ENCODE data around the gene METRNL.
"Not testable (repeated sequence)": the region's sequence is repeated elsewhere in the genome, so short reads cannot be mapped to it uniquely, and the experiment has no call there.

METRNL gene

GRCh38 chr17:83052241-83052564, 27.2 kb upstream of the METRNL start:
- no peak for DNase-seq (ENCODE audit: low read depth)

DNA sequence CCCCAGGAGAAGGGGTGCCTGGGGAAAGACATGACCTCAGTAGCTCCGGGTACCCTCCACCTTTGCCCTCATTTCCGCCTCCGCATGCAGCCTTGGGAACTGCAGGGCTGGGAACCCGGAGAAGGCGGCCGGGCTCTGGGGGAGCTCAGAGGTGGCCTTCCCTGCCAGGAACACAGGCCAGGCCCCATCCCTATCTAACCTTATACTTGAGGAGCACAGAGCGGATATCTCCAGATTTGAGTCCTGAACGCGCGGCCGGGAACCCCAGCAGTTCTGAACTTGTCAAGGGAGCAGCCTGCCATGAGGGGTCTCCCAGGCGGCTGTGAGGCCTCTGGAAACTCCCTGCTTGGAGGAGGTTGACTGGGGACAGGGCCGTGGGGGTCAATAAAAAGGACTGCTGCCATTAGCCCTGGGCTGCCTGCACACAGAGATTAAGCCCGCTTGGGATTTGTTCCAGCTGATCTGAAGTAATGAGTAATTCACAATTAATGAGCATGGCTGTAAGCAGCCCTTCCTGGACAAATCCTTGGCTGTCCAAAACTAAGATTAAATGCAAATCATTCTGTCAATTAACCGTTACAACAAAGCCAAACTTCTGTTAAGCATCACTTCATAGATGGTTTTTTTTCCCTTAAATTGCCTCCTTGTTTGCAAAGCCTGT, 26.3 kb upstream of the METRNL start:
- no peak for DNase-seq (ENCODE audit: low read depth)

GRCh38 chr17:83053739-83054451, 25.5 kb upstream of the METRNL start:
- DNase-seq (ENCODE audit: low read depth) = no peak

DNA sequence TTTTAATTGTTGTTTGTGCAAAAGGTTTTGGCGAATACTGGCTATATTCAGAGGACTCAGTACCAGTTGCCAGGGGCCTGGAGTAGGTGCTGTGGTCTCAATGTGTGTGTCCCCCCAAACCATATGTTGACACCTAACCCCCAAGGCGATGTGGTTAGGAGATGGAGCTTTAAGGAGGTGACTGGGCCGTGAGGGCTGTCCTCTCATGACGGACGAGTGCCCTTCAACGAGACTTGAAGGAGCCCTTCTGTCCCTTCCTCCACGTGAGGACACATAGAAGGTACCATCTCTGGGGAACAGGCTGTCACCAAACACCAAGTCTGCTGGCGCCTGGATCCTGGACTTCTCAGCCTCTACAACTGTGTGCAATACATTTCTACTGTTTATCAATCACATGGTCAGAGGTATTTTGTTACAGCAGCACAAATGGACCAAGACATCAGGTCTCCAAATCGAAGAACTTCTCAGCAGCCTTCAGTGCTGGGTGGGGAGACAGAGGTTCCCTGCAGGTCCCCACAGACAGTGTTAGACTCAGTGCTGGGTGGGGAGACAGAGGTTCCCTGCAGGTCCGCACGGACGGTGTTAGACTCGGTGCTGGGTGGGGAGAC, 24.8 kb upstream of the METRNL start:
- DNase-seq (ENCODE audit: low read depth) = no peak

GRCh38 chr17:83055176-83055575, 24.2 kb upstream of the METRNL start:
- not testable (repeated sequence) for DNase-seq (ENCODE audit: low read depth)

- no peak for DNase-seq (ENCODE audit: low read depth)
These were observed 23.4 kb upstream of the METRNL start for GRCh38 chr17:83055911-83056582.

- no peak for DNase-seq (ENCODE audit: low read depth)
These were observed 22.6 kb upstream of the METRNL start for GRCh38 chr17:83056583-83057396.

DNA sequence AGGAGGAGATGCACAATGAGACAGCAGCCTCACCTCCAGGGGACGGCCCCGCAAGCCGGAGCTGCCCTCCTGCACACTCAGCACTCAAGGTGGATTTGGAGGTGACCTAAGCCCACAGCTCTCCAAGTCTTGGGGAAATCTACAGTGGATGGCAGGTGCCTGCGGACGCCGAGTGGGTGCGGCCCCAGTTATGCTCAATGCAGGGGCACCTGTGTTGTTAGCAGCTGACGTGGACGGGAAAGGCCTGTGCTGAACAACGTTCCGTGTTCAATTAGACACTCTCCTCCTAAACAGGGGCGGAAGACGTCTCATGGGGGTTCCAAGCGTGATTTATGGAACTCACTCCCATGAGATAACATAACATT, 22.0 kb upstream of the METRNL start:
- DNase-seq (ENCODE audit: low read depth) = no peak

DNA sequence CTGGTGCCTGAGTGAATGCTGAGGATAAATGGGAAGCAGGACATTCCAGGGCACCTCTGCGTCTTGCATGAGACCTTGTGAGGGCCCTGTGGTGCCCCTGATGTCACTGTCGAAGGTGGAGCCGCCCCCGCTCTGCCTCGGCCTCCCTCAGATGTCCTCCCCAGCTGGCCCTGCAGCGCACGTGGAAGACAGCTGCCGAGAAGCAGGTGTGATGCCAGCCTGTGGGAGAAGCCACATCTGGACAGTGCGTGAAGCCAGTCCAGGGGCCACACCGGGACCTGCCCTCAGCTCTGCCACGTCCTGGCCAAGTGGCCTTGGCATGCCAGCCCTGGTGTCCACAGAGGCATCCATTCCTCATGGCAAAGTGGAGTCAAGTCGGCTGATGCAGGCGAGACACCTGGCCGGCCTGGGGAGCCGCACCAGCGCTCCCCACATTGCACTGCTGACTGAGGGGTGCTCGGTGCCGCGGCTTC, 21.6 kb upstream of the METRNL start:
- no peak for DNase-seq (ENCODE audit: low read depth)

DNA sequence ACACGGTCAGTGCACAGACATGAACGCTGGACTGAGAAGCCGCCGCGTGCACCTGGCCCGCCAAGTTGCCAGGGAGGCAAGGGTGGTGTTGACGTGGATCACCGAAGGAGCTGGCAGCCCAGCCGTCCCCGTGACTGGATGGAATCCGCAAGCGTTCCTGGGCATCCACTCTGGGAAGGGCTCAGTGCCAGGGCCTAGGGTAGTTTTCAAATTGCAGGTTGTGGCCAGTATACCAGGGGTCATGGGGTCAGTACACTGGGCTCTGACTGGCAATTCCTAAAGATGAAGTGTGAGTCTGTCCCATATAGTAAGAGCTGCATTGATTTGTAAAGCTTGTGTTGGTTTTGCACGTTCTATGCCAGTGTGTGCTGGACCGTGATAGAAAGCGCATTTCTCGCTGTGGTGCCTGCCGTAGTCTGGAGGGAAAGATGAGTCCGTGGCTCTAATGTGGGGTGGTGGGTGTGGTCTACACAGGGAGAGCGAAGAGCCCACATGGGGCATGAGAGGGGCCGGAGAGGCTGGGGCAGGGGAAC, 21.1 kb upstream of the METRNL start:
- no peak for DNase-seq (ENCODE audit: low read depth)

- DNase-seq (ENCODE audit: low read depth) = no peak
These were observed 17.8 kb upstream of the METRNL start for GRCh38 chr17:83061586-83061985.

- no peak for DNase-seq (ENCODE audit: low read depth)
These were observed 17.2 kb upstream of the METRNL start for GRCh38 chr17:83062011-83062817.

DNA sequence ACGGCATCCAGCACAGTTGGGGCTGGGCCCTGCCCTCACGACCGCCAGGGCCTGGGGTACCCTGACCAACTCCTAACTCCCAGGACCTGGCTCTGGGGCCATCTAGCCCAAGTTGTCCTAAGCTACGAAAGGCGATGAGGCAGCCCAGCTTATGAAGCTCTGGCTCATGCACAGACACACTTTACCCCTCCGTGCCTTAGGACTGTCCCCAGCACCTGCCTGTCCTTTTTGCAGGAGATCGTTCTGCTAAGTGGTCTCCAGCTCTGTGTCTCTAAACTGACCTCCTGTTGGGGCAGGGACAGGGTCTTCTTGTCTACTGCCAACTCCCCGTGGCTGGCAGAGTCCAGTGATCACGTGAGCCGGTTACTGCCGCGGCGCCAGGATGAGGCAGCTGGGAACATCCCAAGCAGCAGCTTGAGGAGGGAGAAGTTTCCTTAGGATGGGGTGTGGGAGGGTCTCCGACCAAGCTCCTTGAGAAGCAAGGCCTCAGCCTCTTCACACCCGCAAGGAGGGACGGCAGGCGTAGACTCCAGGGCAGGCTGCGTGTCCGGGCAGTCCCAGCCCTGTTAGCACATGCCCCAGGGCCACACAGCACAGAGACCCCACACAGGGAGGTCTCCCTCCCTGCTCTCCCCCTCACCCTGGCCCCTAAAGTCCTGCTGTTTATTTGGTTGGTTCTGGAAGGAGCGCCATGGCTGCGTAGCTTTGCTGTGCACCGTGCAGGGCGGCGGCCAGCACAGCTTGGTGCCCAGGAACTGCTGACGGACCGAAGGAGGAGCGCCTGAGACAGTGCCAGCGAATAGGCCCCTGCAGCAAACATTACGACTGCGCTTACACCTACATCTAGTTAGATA, 16.4 kb upstream of the METRNL start:
- DNase-seq (ENCODE audit: low read depth) = no peak

DNA sequence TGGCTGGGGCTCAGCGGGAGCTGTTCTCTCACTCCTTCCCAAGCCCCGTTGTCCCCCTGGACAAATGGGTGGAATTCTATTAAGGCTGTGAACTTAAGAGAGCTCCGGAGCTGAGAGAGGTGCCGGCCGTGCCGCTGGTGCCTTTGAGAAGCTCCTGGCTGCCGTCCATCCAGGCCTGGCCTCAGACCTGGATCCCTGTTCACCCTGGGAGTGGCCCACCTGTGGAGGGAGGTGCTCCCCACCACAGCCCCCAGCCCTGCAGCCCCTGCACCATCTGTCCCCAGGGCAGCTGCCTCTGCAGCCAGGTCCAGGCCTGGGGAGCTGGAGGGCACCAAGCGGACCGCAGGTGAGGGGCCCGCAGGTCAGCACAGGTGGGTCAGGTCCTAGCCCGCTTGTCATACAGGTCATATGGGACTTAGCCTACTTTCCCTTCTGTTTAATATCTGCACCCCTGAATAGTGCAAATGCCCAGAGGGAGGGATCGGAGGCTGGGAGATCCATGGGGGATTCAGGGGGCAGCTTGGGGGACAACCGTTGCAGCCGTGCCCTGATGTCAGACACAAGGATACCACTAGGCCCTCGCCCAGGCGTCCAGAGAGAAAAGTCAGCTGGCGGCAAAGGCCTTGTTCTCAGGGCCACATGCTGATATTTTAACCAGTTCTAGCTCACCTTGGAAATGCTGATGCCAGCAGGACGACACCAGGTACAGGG, 15.2 kb upstream of the METRNL start:
- DNase-seq (ENCODE audit: low read depth) = no peak

DNA sequence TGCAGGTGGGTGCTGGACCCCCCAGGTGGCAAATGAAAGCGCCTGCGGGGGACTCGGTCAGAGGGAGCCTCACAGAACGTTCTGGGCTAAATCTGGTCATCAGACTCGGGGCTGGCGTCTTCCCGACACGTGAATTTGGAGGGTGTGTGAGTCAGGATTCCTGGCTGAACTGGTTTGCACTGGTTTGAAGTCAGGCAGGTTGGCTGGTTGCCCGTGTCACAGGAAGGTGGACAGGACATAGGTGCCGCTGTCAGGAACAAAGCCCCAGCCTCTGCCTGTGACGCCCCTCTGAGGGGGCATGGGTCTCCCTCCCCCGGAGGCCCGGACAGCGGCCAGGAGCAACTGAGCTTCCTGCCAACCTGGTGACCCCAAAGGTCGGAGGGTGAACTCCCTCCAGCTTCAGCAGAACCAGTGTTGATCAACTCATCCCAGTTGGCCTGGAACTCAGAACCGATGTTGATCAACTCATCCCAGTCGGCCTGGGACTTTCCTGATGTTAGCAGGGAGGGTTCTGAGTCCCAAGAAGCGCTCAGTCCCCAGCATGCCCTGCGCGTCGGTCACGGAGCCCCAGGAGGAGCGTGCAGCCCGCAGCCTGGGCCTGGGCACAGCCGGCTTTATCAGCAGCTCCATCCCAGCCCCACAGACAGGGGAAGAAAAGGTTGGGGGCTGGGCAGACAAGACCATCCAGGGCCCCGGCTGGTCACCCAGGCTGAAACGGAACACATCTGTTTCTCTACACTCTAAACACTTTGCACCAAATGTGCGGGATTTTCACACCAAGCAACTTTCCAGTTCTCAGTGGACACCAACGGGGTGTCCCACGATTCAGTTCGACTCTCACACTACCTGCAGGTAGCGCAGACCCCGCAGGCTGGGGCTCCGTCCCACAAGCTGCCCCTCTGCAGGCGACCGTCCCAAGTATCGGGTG, 14.4 kb upstream of the METRNL start:
- no peak for DNase-seq (ENCODE audit: low read depth)

DNA sequence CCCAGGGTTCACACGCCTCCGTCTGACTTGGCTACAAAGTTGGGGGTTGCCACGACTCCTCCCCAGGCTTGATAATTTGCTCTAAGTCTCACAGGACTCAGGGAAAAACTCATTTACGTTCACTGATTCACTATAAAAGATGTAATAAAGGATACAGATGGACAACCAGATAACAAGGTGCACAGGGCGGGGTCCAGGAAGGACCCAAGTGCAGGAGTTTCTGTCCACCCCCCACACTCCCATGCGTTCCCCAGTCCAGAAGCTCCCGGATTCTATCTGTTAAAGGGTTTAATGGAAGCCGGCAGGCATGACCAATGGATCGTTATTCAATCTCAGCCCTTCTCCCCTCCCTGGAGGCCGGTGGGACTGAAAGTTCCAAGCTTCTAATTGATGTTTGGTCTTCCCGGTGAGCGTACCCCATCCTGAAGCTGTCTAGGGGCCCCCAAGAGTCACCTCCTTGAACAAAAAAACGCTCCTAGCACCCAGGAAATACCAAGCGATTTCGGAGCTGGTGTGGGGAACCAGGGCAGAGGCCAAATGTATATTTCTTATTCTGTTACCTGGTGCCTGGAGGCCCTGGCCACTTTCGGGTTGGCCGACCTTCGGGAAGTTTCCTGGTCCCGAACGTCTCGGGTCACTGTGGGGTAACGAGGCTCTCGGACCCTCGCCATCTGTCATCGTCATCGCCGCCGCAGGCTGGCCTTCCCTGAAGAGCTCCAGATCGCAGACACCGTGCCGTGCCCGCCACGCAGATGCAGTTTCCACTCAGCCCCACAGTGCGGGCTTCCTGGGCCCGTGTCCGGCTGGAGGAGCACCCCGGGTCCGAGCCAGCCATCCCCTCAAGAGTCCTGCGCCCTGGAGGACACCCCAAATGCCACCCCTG, 13.5 kb upstream of the METRNL start:
- DNase-seq (ENCODE audit: low read depth) = no peak

GRCh38 chr17:83066543-83066890, 12.9 kb upstream of the METRNL start:
- DNase-seq (ENCODE audit: low read depth) = not testable (repeated sequence)

Measured in HS-27A (cell line).